CD4-positive, alpha-beta T cell treated with Interleukin-4 for 1 hour (primary cell): ENCODE data around the gene CAMK2B.

Experiments used
- DNase-seq, 2 donors: peaks; one replicate each; pipeline ENCODE4 v3.0.0-alpha.2; 2020 to 2022

CAMK2B gene

GRCh38 chr7:44225566-44226395, 99.6 kb downstream of the CAMK2B start:
- no peak for DNase-seq

GRCh38 chr7:44224974-44225565, 100.3 kb downstream of the CAMK2B start:
- DNase-seq, result no peak

- no peak for DNase-seq
Measured at GRCh38 chr7:44224080-44224973, 101.1 kb downstream of the CAMK2B start.

GRCh38 chr7:44223362-44224079, 101.9 kb downstream of the CAMK2B start:
- no peak for DNase-seq

GRCh38 chr7:44222776-44223261, 102.6 kb downstream of the CAMK2B start:
- no peak for DNase-seq

GRCh38 chr7:44222074-44222473, 103.3 kb downstream of the CAMK2B start:
- no peak for DNase-seq

GRCh38 chr7:44221231-44221791, 104.1 kb downstream of the CAMK2B start:
- DNase-seq, result no peak

- no peak for DNase-seq
Measured at GRCh38 chr7:44220358-44221112, 104.9 kb downstream of the CAMK2B start.

- no peak for DNase-seq
Measured at GRCh38 chr7:44220046-44220357, 105.4 kb downstream of the CAMK2B start.

- DNase-seq, result no peak
Measured at GRCh38 chr7:44219371-44220045, 105.9 kb downstream of the CAMK2B start.

GRCh38 chr7:44218418-44219201, 106.8 kb downstream of the CAMK2B start:
- no peak for DNase-seq

- no peak for DNase-seq
Measured at GRCh38 chr7:44217852-44218402, 107.5 kb downstream of the CAMK2B start.

GRCh38 chr7:44217223-44217714, 108.1 kb downstream of the CAMK2B start:
- DNase-seq, result no peak

GRCh38 chr7:44216521-44217222, 108.7 kb downstream of the CAMK2B start:
- no peak for DNase-seq

GRCh38 chr7:44216019-44216418, 109.4 kb downstream of the CAMK2B start:
- no peak for DNase-seq

- DNase-seq, result no peak
Measured at GRCh38 chr7:44215531-44215930, 109.9 kb downstream of the CAMK2B start.

- no peak for DNase-seq
Measured at GRCh38 chr7:44213877-44214388, 111.5 kb downstream of the CAMK2B start.

- DNase-seq, result no peak
Measured at GRCh38 chr7:44213206-44213876, 112.1 kb downstream of the CAMK2B start.
